ENCODE results near the gene LZIC. TPM values are rescaled to one million over a fixed set of nuclear protein-coding genes. Genes with fewer than 3 reads are reported as not detected.

Gene LZIC
- total RNA-seq, 4 donors from 2014 or later = 21.4 to 24.7 (median 23.0) TPM

GRCh38 chr1:9942399-9942938, 722 bp downstream of the LZIC start:
- H3K9me3 ChIP-seq = no peaks in the 10 kb centered on the region
- peaks cover 0 to 27% (median 0%) of the 10 kb centered on the region in 3 donors for H3K36me3 ChIP-seq
- H3K27ac ChIP-seq = peak overlapping the region; percentile 90 to 97 (median 93)
- intact Hi-C loops (cut with DNase I) = loop anchor here (5.0 kb wide), 1 partner anchor 65 kb away; no protein-coding TSS in a partner anchor
- 0% methylated on average over 13 to 14 of the region's 14 CpGs for WGBS, 2 donors
- TF ChIP-seq POLR2A (IDR thresholded peaks at IDR 0.05) = no peak
- TF ChIP-seq CTCF (IDR thresholded peaks at IDR 0.05) = peak in 5 of 6 experiments; percentile 35 to 70 (median 55)
- H3K4me1 ChIP-seq = peaks cover 12 to 28% (median 16%) of the 10 kb centered on the region in 3 donors
- no peaks in the 10 kb centered on the region for H3K27me3 ChIP-seq
- no peak for DNase-seq
- H3K4me3 ChIP-seq = peak overlapping the region; percentile 60 to 89 (median 86)

- TF ChIP-seq CTCF (IDR thresholded peaks at IDR 0.05) = no peak
- no peak for TF ChIP-seq POLR2A (IDR thresholded peaks at IDR 0.05)
- no peak overlapping the region for H3K4me3 ChIP-seq
- H3K36me3 ChIP-seq = peaks cover 0 to 70% (median 0%) of the 10 kb centered on the region in 3 donors
- no peak overlapping the region for H3K27ac ChIP-seq
- H3K9me3 ChIP-seq = no peaks in the 10 kb centered on the region
- H3K4me1 ChIP-seq = no peaks in the 10 kb centered on the region
- no peaks in the 10 kb centered on the region for H3K27me3 ChIP-seq
- no peak for DNase-seq
- whole genome bisulfite sequencing, 2 donors = 77 to 79% methylated on average over 15 of the region's 15 CpGs
- intact Hi-C loops (cut with DNase I) = no loop called here
Observed at GRCh38 chr1:9929431-9930385, 13.5 kb downstream of the LZIC start.

DNA sequence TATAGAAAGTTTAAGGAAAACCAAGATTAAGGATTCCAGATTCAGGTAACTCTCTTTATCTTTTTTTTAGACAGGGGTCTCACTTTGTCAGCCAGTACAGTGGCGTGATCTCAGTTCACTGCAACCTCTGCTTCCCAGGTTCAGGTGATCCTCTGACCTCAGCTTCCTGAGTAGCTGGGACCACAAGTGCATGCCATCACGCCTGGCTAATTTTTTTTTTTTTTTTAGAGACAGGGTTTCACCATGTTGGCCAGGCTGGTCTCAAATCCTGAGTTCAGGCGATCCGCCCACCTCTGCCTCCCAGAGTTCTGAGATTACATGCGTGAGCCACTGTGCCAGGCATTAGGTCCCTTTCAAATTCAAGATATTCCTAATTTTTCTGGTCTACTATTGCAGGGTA, 15.9 kb downstream of the LZIC start:
- DNase-seq = no peak
- Histone ChIP-seq H3K4me3 (no peak overlapping the region), H3K27me3 (no peaks in the 10 kb centered on the region), H3K9me3 (no peaks in the 10 kb centered on the region), H3K27ac (no peak overlapping the region), H3K4me1 (no peaks in the 10 kb centered on the region), H3K36me3 (peaks cover 0 to 47% (median 0%) of the 10 kb centered on the region in 3 donors)
- intact Hi-C loops (cut with DNase I) = no loop called here
- 90 to 96% methylated on average over 5 of the region's 5 CpGs for WGBS, 2 donors
- TF ChIP-seq CTCF (IDR thresholded peaks at IDR 0.05) (no peak), POLR2A (IDR thresholded peaks at IDR 0.05) (no peak)

DNA sequence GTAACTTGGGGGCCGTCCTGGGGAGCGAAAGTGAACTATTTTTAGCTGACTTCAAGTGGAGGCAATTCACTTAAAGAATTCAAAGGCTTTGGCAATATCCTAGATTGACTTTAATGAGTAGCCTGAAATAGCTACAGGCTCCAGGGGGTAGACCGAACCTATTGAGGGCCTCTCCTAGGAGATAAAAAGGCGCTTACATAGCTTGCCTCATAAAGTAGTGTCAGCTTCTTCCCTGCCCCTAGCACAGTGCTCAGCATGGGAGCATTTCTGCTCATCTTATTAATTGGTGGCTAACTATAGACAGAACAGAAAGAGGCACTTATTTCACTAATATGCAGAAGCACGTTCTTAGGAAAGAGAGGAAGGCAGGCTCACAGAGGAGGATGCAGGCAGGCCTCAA, 20.8 kb downstream of the LZIC start:
- Histone ChIP-seq H3K27ac (no peak overlapping the region), H3K4me3 (no peak overlapping the region), H3K4me1 (no peaks in the 10 kb centered on the region), H3K27me3 (no peaks in the 10 kb centered on the region), H3K9me3 (no peaks in the 10 kb centered on the region), H3K36me3 (no peaks in the 10 kb centered on the region)
- TF ChIP-seq POLR2A (IDR thresholded peaks at IDR 0.05) (no peak), CTCF (IDR thresholded peaks at IDR 0.05) (no peak)
- intact Hi-C loops (cut with DNase I) = no loop called here
- WGBS, 2 donors = 74 to 81% methylated on average over 5 of the region's 5 CpGs
- DNase-seq = no peak

GRCh38 chr1:9920606-9921005, 22.6 kb downstream of the LZIC start:
- Histone ChIP-seq H3K9me3 (no peaks in the 10 kb centered on the region), H3K4me3 (no peak overlapping the region), H3K27me3 (no peaks in the 10 kb centered on the region), H3K36me3 (no peaks in the 10 kb centered on the region), H3K27ac (no peak overlapping the region), H3K4me1 (no peaks in the 10 kb centered on the region)
- 93 to 94% methylated on average over 5 of the region's 5 CpGs for WGBS, 2 donors
- intact Hi-C loops (cut with DNase I) = no loop called here
- TF ChIP-seq CTCF (IDR thresholded peaks at IDR 0.05) = no peak
- no peak for TF ChIP-seq POLR2A (IDR thresholded peaks at IDR 0.05)
- no peak for DNase-seq

Data from esophagus squamous epithelium (tissue), 5 donors.